Neural cell (in vitro differentiated cells): ENCODE results near the gene NDST1. TPM values are rescaled to one million over a fixed set of nuclear protein-coding genes. Genes with fewer than 3 reads are reported as not detected.

Source experiments
- H2AFZ ChIP-seq: fragments of 200-600, 300-800 bp; sonication (generic), shearing (Covaris generic); 2 replicates; pipeline ENCODE4 v1.6.0; 2014; ENCODE audit warnings: low read depth, mild to moderate bottlenecking, antibody characterized with exemption, low read length, moderate library complexity
- H3F3A ChIP-seq: fragments of 200-600 bp; shearing (Covaris generic); 2 replicates; pipeline ENCODE4 v1.6.1; 2016; ENCODE audit warnings: mild to moderate bottlenecking, moderate library complexity, mixed read lengths, antibody characterized with exemption, low read length; ENCODE audit not compliant: insufficient read depth, poor library complexity, severe bottlenecking
- H3K27ac ChIP-seq: fragments of 200-600, 300-800 bp; sonication (generic), shearing (Covaris generic); 2 replicates; pipeline ENCODE4 v1.5.1; 2014; ENCODE audit warnings: mild to moderate bottlenecking, low read length, moderate library complexity
- H3K27me3 ChIP-seq: fragments of 300-800, 200-600 bp; sonication (generic), shearing (Covaris generic); 2 replicates; pipeline ENCODE4 v1.6.0; 2014; ENCODE audit warnings: mild to moderate bottlenecking, low read depth, low read length, moderate library complexity; ENCODE audit not compliant: insufficient read depth
- H3K36me3 ChIP-seq: fragments of 300-800, 200-600 bp; sonication (generic), shearing (Covaris generic); 2 replicates; pipeline ENCODE4 v1.5.1; 2014; ENCODE audit warnings: mild to moderate bottlenecking, antibody characterized with exemption, low read length, moderate library complexity; ENCODE audit not compliant: insufficient read depth
- H3K4me2 ChIP-seq: fragments of 300-800, 200-600 bp; sonication (generic), shearing (Covaris generic); 2 replicates; pipeline ENCODE4 v1.6.0; 2014; ENCODE audit warnings: mild to moderate bottlenecking, low read length
- H3K4me3 ChIP-seq: fragments of 300-800, 200-600 bp; sonication (generic), shearing (Covaris generic); 2 replicates; pipeline ENCODE4 v1.5.1; 2014; ENCODE audit warnings: mild to moderate bottlenecking, low read length, moderate library complexity
- H3K79me2 ChIP-seq: fragments of 200-600 bp; shearing (Covaris generic); replicated peaks from 2 replicates; pipeline ENCODE4 v1.6.0; 2014; ENCODE audit warnings: mild to moderate bottlenecking, low read length, moderate library complexity; ENCODE audit not compliant: insufficient read depth
- H3K9ac ChIP-seq: fragments of 300-800, 200-600 bp; sonication (generic), shearing (Covaris generic); 2 replicates; pipeline ENCODE4 v1.6.1; 2016; ENCODE audit warnings: mild to moderate bottlenecking, low read length, mixed read lengths
- H3K9me2 ChIP-seq: fragments of 200-600 bp; shearing (Covaris generic); 2 replicates; pipeline ENCODE4 v1.6.1; 2016; ENCODE audit warnings: mild to moderate bottlenecking, low read length, mixed read lengths; ENCODE audit not compliant: insufficient read depth
- H3K9me3 ChIP-seq: fragments of 200-600, 300-800 bp; sonication (generic), shearing (Covaris generic); 2 replicates; pipeline ENCODE4 v1.6.1; 2016; ENCODE audit warnings: mild to moderate bottlenecking, mixed run types, low read length, moderate library complexity, mixed read lengths
- H4K20me1 ChIP-seq: fragments of 200-600 bp; shearing (Covaris generic); 2 replicates; pipeline ENCODE4 v1.6.1; 2016; ENCODE audit warnings: mild to moderate bottlenecking, mixed run types; ENCODE audit not compliant: insufficient read depth
- EP300 ChIP-seq: fragments of 450-650 bp; conservative IDR thresholded peaks from 2 replicates; pipeline ENCODE4 v1.6.1; 2014; ENCODE audit warnings: antibody characterized with exemption, mild to moderate bottlenecking, moderate library complexity; ENCODE audit not compliant: poor library complexity, severe bottlenecking
- EZH2 ChIP-seq: fragments of 200-600, 300-800 bp; shearing (Covaris generic), sonication (generic); IDR thresholded peaks from 2 replicates; pipeline ENCODE4 v1.6.1; 2014; ENCODE audit warnings: antibody characterized with exemption, low read length, borderline replicate concordance, mild to moderate bottlenecking; ENCODE audit not compliant: insufficient read depth, poor library complexity, severe bottlenecking
- MXI1 ChIP-seq: fragments of 450-650 bp; conservative IDR thresholded peaks from 2 replicates; pipeline ENCODE4 v1.6.1; 2014; ENCODE audit warnings: antibody characterized with exemption, mild to moderate bottlenecking; ENCODE audit not compliant: poor library complexity, severe bottlenecking
- POLR2AphosphoS5 ChIP-seq: IDR thresholded peaks from 2 replicates; pipeline ENCODE4 v1.6.1; 2012
- RAD21 ChIP-seq: fragments of 450-650 bp; conservative IDR thresholded peaks from 2 replicates; pipeline ENCODE4 v1.6.1; 2014; ENCODE audit warnings: antibody characterized with exemption, mild to moderate bottlenecking, moderate library complexity
- SMC3 ChIP-seq: fragments of 450-650 bp; conservative IDR thresholded peaks from 2 replicates; pipeline ENCODE4 v1.6.1; 2014; ENCODE audit warnings: antibody characterized with exemption, mild to moderate bottlenecking, moderate library complexity; ENCODE audit not compliant: poor library complexity
- TAF1 ChIP-seq: IDR thresholded peaks from 2 replicates; pipeline ENCODE4 v1.6.1; 2012; ENCODE audit warnings: low read depth
- polyA plus RNA-seq: library from polyadenylated mRNA; depleted of rRNA; stranded (reverse); fragments of >200 nt; gene quantifications from 2 replicates; pipeline ENCODE4 v1.2.3, GENCODE V29; 2014
- TF ChIP-seq, protein P1 (sequence below): fragments of 450-650 bp; IDR thresholded peaks from 2 replicates; pipeline ENCODE4 v1.5.1; 2014; ENCODE audit warnings: antibody characterized with exemption, mild to moderate bottlenecking, moderate library complexity; ENCODE audit not compliant: poor library complexity, severe bottlenecking
- TF ChIP-seq, protein P2 (sequence below): IDR thresholded peaks from 2 replicates; pipeline ENCODE4 v1.6.1; 2012; ENCODE audit warnings: borderline replicate concordance

Gene NDST1
- polyA plus RNA-seq, 1 donor from 2014 or later, result 15.6 TPM

DNA sequence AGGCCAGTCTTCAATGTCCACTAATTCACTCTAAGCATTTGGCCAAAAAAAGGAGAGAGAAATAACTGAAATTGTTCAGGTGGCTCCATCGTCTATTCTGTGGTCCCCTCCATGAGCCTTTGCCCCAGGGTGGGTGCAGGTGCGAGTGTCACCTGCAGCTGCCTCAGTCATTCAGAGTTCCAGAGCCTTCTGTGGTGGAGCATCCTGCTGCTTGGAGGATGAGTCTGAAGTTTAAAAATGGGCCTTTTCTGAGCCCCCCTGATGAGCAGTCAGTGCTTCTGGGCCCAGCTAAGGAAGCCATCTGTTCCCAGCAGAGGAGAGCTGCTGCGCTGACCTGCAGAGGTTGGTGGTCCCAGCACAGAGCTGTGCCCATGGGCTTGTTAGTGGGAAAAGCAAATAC lies 48.2 kb downstream of the NDST1 start:
- Histone ChIP-seq H3K36me3 (no peaks in the 10 kb centered on the region), H3K27ac (no peak overlapping the region), H4K20me1 (no peaks in the 10 kb centered on the region)

DNA sequence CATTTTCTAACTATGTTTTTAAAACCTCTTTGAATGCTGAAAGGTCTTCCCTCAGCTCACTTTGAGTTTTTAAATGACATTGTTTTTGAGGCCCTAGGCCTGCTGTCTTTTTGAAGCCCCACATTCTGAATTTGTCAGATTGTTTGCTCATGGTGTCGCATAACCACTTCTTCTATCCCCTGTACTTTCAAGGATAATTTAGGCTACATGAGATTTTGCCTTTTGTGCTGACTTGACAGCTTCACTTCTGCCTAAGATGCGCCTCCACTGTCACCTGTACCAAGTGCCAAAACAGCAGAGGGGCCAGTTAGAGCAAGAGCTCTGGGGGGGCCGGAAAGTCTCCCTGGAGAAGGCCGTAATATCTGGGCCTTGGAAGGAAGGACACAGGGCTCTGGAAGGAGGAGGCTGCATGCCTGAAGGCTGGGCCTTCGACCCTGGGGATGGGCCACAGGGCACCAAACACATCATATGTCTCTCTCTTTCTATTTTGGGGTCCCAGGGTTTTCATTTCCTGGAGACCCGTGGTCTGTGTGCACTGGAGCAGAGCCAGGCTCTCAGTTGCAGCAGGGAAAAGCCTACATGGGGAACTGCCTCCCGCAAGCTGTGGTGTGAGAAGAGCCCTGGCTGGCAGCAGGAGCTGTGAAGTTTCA lies 49.1 kb downstream of the NDST1 start:
- Histone ChIP-seq H3K4me2 (no peak overlapping the region), H4K20me1 (no peaks in the 10 kb centered on the region), H3K27me3 (no peaks in the 10 kb centered on the region), H3K27ac (no peak overlapping the region), H3F3A (no peaks in the 10 kb centered on the region), H3K36me3 (no peaks in the 10 kb centered on the region), H3K9me2 (no peaks in the 10 kb centered on the region), H2AFZ (no peak overlapping the region), H3K4me3 (no peak overlapping the region), H3K79me2 (no peaks in the 10 kb centered on the region), H3K9me3 (no peaks in the 10 kb centered on the region), H3K9ac (no peak overlapping the region)
- TF ChIP-seq, protein P1, sequence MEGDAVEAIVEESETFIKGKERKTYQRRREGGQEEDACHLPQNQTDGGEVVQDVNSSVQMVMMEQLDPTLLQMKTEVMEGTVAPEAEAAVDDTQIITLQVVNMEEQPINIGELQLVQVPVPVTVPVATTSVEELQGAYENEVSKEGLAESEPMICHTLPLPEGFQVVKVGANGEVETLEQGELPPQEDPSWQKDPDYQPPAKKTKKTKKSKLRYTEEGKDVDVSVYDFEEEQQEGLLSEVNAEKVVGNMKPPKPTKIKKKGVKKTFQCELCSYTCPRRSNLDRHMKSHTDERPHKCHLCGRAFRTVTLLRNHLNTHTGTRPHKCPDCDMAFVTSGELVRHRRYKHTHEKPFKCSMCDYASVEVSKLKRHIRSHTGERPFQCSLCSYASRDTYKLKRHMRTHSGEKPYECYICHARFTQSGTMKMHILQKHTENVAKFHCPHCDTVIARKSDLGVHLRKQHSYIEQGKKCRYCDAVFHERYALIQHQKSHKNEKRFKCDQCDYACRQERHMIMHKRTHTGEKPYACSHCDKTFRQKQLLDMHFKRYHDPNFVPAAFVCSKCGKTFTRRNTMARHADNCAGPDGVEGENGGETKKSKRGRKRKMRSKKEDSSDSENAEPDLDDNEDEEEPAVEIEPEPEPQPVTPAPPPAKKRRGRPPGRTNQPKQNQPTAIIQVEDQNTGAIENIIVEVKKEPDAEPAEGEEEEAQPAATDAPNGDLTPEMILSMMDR, result no peak
- TF ChIP-seq, protein P2, sequence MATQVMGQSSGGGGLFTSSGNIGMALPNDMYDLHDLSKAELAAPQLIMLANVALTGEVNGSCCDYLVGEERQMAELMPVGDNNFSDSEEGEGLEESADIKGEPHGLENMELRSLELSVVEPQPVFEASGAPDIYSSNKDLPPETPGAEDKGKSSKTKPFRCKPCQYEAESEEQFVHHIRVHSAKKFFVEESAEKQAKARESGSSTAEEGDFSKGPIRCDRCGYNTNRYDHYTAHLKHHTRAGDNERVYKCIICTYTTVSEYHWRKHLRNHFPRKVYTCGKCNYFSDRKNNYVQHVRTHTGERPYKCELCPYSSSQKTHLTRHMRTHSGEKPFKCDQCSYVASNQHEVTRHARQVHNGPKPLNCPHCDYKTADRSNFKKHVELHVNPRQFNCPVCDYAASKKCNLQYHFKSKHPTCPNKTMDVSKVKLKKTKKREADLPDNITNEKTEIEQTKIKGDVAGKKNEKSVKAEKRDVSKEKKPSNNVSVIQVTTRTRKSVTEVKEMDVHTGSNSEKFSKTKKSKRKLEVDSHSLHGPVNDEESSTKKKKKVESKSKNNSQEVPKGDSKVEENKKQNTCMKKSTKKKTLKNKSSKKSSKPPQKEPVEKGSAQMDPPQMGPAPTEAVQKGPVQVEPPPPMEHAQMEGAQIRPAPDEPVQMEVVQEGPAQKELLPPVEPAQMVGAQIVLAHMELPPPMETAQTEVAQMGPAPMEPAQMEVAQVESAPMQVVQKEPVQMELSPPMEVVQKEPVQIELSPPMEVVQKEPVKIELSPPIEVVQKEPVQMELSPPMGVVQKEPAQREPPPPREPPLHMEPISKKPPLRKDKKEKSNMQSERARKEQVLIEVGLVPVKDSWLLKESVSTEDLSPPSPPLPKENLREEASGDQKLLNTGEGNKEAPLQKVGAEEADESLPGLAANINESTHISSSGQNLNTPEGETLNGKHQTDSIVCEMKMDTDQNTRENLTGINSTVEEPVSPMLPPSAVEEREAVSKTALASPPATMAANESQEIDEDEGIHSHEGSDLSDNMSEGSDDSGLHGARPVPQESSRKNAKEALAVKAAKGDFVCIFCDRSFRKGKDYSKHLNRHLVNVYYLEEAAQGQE, result no peak
- no peak for TF ChIP-seq MXI1
- TF ChIP-seq TAF1, result no peak
- TF ChIP-seq SMC3, result no peak
- TF ChIP-seq EP300, result no peak
- no peak for TF ChIP-seq POLR2AphosphoS5
- TF ChIP-seq RAD21, result no peak
- TF ChIP-seq EZH2, result no peak

More for the DNA sequence above, 48.2 kb downstream of the NDST1 start:
- H3K27me3 ChIP-seq, result no peaks in the 10 kb centered on the region
- no peak overlapping the region for H3K9ac ChIP-seq
- TF ChIP-seq, protein P1, result no peak
- TF ChIP-seq MXI1 (no peak), SMC3 (no peak), POLR2AphosphoS5 (no peak), EP300 (no peak), RAD21 (no peak), TAF1 (no peak), EZH2 (no peak)
- TF ChIP-seq, protein P2, result no peak
- H3K79me2 ChIP-seq, result no peaks in the 10 kb centered on the region
- no peak overlapping the region for H2AFZ ChIP-seq
- no peaks in the 10 kb centered on the region for H3K9me3 ChIP-seq
- no peaks in the 10 kb centered on the region for H3K9me2 ChIP-seq
- no peak overlapping the region for H3K4me2 ChIP-seq
- no peak overlapping the region for H3K4me3 ChIP-seq
- no peaks in the 10 kb centered on the region for H3F3A ChIP-seq
